Kidney epithelial cell (primary cell): ENCODE results near the gene ERBB2. TPM values are rescaled to one million over a fixed set of nuclear protein-coding genes. Genes with fewer than 3 reads are reported as not detected.

Experiments
- DNase-seq: peaks from one replicate; pipeline ENCODE4 v3.0.0-alpha.2; 2010; ENCODE audit warnings: low read depth
- H3K27me3 ChIP-seq: 2 replicates; pipeline ENCODE4 v1.6.0; 2011; ENCODE audit warnings: low read length; ENCODE audit not compliant: control insufficient read depth, insufficient read depth
- H3K36me3 ChIP-seq: 2 replicates; pipeline ENCODE4 v1.5.1; 2011; ENCODE audit warnings: low read length; ENCODE audit not compliant: control insufficient read depth, insufficient read depth
- H3K4me3 ChIP-seq: 2 replicates; pipeline ENCODE4 v1.5.1; 2011; ENCODE audit warnings: low read depth, mild to moderate bottlenecking, control low read depth, low read length
- CTCF ChIP-seq: IDR thresholded peaks from 2 replicates; pipeline ENCODE4 v1.5.1; 2011; ENCODE audit warnings: mild to moderate bottlenecking, moderate library complexity, low read length, control low read depth, inconsistent platforms; ENCODE audit not compliant: insufficient read depth, poor library complexity, severe bottlenecking
- total RNA-seq: library from RNA; depleted of rRNA; stranded (reverse); fragments of >200 nt; gene quantifications from 2 replicates; pipeline ENCODE4 v1.2.3, GENCODE V29; 2015

ERBB2 gene
- total RNA-seq, 1 donor from 2014 or later: 44.1 TPM

- H3K4me3 ChIP-seq: no peak overlapping the region
- no peaks in the 10 kb centered on the region for H3K27me3 ChIP-seq
- DNase-seq: no peak
- no peak for TF ChIP-seq CTCF
- no peaks in the 10 kb centered on the region for H3K36me3 ChIP-seq
These were observed 73.4 kb downstream of the ERBB2 start for GRCh38 chr17:39772987-39773934.

- Histone ChIP-seq H3K4me3 (no peak overlapping the region), H3K27me3 (no peaks in the 10 kb centered on the region), H3K36me3 (no peaks in the 10 kb centered on the region)
- DNase-seq: no peak
- no peak for TF ChIP-seq CTCF
These were observed 74.2 kb downstream of the ERBB2 start for GRCh38 chr17:39774047-39774446.

GRCh38 chr17:39775031-39775430 is 75.2 kb downstream of the ERBB2 start:
- Histone ChIP-seq H3K36me3 (no peaks in the 10 kb centered on the region), H3K4me3 (no peak overlapping the region), H3K27me3 (no peaks in the 10 kb centered on the region)
- no peak for DNase-seq
- TF ChIP-seq CTCF: no peak

- no peak for TF ChIP-seq CTCF
- Histone ChIP-seq H3K27me3 (no peaks in the 10 kb centered on the region), H3K4me3 (no peak overlapping the region), H3K36me3 (no peaks in the 10 kb centered on the region)
- DNase-seq: no peak
These were observed 76.4 kb downstream of the ERBB2 start for GRCh38 chr17:39776252-39776651.

GRCh38 chr17:39777534-39778365 is 77.9 kb downstream of the ERBB2 start:
- no peak overlapping the region for H3K4me3 ChIP-seq
- H3K27me3 ChIP-seq: no peaks in the 10 kb centered on the region
- H3K36me3 ChIP-seq: no peaks in the 10 kb centered on the region
- DNase-seq: no peak
- TF ChIP-seq CTCF: no peak

Other genes starting within 250 kb of the ERBB2 start
- 36.7 and 39.9 TPM in 2 replicates for gene MED1, start 248.8 kb upstream of the ERBB2 start, total RNA-seq
- gene CDK12, start 238.6 kb upstream of the ERBB2 start, total RNA-seq: 34.2 and 38.7 TPM in 2 replicates
- not detected in 2 replicates for gene NEUROD2, start 92.1 kb upstream of the ERBB2 start, total RNA-seq
- gene PPP1R1B, start 73.1 kb upstream of the ERBB2 start, total RNA-seq: not detected in 2 replicates
- gene STARD3, start 62.9 kb upstream of the ERBB2 start, total RNA-seq: 52.6 and 82.4 TPM in 2 replicates
- 0.55 and 0.84 TPM in 2 replicates for gene TCAP, start 34.7 kb upstream of the ERBB2 start, total RNA-seq
- gene PNMT, start 31.6 kb upstream of the ERBB2 start, total RNA-seq: 2.7 TPM in 1 of 2 replicates, not detected in the other
- 12.5 and 12.8 TPM in 2 replicates for gene PGAP3, start 12.0 kb upstream of the ERBB2 start, total RNA-seq
- 83.7 and 97.0 TPM in 2 replicates for gene MIEN1, start 30.5 kb downstream of the ERBB2 start, total RNA-seq
- gene GRB7, start 37.9 kb downstream of the ERBB2 start, total RNA-seq: 20.5 and 21.2 TPM in 2 replicates
- 0.17 and 0.89 TPM in 2 replicates for gene IKZF3, start 164.2 kb downstream of the ERBB2 start, total RNA-seq
- not detected in 2 replicates for gene ZPBP2, start 168.1 kb downstream of the ERBB2 start, total RNA-seq
- gene GSDMB, start 218.6 kb downstream of the ERBB2 start, total RNA-seq: 3.8 TPM in 2 replicates
- 37.9 and 38.5 TPM in 2 replicates for gene ORMDL3, start 227.5 kb downstream of the ERBB2 start, total RNA-seq
- not detected in 2 replicates for gene LRRC3C, start 227.7 kb downstream of the ERBB2 start, total RNA-seq